Occipital lobe (tissue), 2 donors: Measurements from ENCODE around the gene GATAD2B. TPM values are rescaled to one million over a fixed set of nuclear protein-coding genes. Genes with fewer than 3 reads are reported as not detected.

Experiments used
- DNase-seq: peaks from one replicate; lab custom pipeline; 2025; lab: John Stamatoyannopoulos, UW
- total RNA-seq: library from RNA; depleted of rRNA; stranded (reverse); fragments of >200 nt; gene quantifications from one replicate; pipeline ENCODE4 v1.2.3, GENCODE V29; 2014

The GATAD2B gene
- total RNA-seq, result 18.2 TPM

DNA sequence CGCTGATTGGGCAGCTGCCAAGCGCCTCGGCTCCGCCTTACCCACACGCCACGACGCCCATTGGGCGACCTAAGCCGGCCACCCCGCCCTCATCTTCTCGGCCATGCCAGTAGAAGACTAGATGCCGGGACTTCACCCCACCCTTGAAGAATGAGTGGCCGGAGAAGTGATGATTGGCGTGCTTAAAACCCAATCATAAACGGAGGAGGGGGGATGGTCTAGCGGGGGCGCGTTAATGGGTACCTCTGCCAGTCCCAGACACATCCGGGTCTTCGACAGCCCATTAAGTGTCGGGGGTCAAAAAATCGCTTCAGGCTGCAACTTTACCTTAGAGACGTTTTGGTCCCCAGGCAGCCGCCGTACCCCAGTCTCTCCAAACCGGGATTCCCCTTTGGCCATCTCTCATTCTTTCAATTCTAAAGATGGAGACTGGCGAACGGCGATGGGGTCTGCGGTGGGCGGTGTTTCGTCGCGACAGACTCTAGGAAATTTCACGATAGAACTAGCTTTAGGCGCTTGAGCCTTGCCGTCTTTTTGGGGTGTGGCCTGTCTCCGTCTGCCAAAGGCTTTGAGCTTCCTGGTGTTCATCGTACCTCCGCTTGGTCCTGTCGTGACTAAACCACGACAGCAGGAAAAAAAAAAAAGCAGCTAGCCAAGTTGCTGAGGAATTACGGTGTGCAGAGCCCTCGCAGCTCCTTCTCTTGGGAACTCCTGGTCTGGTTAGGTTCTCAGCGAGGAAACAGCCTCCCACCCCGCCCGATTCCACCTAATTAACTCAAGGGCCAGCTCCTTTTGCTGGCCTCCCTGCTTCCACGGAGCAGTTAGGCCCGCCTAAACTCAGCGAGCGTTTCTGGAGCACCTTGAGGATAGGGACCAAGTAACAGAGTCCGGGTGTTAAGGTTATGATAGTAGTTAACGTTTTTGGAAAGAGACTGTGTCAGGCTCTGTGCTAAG, at the start of gene GATAD2B:
Gene GATAD2B, minus strand, starts transcription at position 1 of the 954 bp plus-strand sequence. CDS start 94,625 bp downstream, outside the sequence.
- DNase-seq, result peak; percentile 98

- no peak for DNase-seq
Observed at GRCh38 chr1:153970346-153970745, 47.6 kb upstream of the GATAD2B start.

DNA sequence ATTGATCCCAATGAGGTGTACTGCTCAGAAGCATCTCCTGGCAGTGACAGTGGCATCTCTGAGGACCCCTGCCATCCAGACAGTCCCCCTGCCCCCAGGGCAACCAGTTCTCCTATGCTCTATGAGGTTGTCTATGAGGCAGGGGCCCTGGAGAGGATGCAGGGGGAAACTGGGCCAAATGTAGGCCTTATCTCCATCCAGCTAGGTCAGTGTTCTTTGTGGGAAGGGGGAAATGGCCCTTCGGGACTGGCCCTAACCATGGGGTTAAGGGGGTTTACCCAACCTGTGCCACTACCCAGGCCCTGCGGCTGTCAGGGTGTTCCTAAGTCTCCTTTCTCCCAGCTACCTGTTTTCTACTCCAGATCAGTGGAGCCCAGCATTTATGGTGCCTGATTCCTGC, 46.2 kb upstream of the GATAD2B start:
- DNase-seq, result no peak

DNA sequence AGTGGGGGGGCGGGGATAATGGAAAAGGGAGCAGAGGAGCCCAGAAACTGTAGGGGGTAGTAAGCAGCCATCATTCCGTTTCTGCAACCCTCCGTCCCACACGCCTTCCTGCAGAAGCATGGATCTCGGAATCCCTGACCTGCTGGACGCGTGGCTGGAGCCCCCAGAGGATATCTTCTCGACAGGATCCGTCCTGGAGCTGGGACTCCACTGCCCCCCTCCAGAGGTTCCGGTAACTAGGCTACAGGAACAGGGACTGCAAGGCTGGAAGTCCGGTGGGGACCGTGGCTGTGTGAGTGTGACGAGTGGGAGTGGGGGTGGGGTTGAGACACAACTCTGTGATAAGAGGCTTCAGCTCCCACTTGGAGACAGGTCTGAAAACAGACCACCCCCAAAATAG, 45.6 kb upstream of the GATAD2B start:
- no peak for DNase-seq

DNA sequence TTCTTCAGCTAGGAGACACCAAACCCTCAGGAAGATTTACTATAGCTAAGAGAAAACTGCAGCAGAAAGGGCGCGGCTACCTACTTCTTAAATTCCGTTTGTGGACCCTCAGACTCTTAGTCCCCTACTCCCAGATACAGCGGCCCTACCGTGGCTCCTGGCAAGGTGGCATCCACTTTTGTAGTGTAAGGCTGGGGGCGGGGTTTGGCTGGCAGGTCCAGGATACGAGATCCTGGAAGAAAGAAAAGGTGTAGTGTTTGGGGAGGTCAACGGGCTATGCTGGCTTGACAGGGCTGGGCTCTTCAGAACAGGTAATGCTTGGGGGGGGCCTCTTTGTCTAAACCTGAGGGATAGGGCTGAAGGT, 45.2 kb upstream of the GATAD2B start:
- DNase-seq, result no peak

DNA sequence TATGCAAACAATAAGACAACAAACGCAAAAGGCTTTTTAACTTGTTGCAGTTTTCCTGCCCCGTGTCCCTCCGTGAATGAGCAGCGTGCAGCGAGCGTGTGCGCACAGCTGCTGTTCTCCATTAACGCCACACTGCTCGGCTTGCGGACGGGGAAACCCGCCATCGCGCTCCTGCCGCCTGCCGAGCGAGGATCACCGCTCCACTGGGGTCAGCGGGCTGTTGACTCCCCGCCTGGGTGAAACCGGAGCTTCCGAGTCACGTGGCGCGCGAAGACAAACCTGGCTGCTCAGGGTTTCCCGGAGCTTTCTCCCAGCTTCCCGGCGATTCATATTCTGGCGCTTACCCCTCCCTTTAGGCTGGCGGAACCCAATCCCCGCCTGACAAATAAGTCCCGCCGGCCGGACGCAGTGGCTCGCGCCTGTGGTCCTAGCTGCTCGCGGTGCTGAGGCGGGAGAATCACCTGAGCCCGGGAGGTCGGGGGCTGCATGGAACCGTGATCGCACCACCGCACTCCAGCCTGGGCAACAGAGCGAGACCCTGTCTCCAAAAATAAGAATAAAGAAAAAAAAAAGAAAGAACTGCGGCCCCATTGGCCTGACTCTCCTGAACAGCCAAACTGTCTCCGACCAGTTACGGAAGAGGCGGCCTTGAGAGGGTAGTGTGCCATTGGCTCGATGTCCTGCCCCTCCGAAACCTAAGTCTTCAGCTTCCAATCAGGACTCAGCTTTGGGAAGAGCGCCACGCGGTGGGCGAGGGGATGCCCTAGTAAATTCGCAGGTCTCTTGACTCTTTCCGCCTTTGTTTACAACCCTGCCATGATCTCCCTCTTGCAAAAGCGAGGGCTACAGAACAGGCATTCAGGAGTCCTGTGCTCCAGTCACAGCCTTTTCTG, 44.6 kb upstream of the GATAD2B start, which contains the start of gene CREB3L4:
Gene CREB3L4, plus strand, starts transcription at position 796 of the 893 bp plus-strand sequence. CDS start 624 bp downstream, outside the sequence.
- DNase-seq, result peak; percentile 89

GRCh38 chr1:153963850-153964331, 41.1 kb upstream of the GATAD2B start:
- no peak for DNase-seq

DNA sequence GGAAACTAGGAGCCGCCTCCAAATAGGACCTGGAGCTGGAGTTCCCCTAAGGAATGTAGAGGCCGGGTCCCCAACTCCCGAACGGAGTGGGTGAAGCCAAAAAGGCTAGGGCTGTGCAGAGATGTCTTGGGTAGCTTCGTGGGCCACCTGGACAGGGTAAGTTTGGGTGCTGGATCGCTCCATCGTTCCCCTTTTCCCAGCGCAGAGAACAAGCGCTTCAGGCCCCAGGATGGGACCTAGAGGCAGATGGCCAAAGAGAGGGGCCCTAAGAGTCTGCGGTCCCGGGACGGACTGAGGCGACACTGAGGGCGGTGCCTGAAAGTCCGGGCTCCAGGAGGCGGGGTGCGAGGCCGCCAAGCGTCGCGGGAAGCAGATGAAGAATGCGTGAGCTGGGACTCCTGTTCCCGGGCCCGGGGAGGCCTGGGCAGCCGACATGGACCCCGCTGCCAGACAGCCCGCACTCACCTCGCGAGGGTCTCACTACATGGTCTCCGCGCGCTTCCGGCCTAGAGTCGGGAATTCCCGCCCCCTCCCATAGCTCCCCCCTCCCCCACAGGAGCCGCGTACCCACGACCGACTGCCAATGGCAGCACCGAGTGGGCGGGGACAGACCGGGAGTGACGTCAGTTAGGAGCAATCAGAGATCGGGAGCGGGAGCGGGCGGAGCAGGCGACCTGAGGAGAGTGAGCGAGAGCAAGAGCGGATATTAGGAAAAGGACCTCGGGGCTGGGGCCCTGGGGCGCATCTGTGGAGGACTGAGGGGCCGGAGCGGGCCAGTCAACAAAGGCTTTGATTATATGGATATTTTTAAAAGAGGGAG, 40.5 kb upstream of the GATAD2B start, which contains the start of gene SLC39A1:
Gene SLC39A1, minus strand, starts transcription at position 508 of the 820 bp plus-strand sequence. CDS start 822 bp downstream, outside the sequence.
- DNase-seq, result peak; percentile 98

GRCh38 chr1:153962088-153963029, 39.6 kb upstream of the GATAD2B start:
- DNase-seq, result no peak

GRCh38 chr1:153961421-153961820, 38.6 kb upstream of the GATAD2B start:
- no peak for DNase-seq

DNA sequence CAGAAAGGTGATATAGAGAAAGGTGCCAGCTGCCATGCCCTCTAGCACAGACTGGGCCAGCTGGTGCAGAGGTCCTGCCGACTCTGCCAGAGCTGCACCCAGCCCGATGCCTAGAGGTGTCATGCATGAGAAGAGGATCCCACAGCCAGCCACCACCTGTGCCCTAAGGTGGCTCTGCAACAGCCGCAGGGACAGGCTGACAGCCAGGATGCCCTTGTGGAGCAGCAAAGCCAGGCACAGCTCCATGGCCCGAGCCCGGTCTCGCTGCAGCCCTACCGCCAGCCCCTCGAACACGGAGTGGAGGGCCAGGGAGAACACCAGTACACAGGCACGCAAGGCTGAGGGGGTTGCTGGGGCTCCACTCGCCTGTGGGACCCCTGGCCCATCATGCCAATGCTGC, 37.4 kb upstream of the GATAD2B start:
- DNase-seq, result no peak

DNA sequence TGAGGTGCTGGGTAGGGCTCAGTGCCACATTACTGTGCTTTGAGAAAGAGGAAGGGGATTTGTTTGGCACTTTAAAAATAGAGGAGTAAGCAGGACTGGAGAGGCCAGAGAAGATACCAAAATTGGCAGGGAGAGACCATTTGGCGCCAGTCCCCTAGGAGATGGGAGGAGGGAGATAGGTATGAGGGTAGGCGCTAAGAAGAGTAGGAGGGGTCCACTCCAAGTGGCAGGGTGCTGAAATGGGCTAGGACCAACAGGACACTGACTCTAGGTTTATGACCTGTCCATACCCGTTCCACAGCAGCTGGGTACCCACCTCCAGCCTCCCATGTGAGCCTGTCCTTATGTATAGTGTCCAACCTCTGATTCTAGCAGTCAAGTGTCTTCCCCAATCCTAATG, 36.7 kb upstream of the GATAD2B start:
- no peak for DNase-seq

DNA sequence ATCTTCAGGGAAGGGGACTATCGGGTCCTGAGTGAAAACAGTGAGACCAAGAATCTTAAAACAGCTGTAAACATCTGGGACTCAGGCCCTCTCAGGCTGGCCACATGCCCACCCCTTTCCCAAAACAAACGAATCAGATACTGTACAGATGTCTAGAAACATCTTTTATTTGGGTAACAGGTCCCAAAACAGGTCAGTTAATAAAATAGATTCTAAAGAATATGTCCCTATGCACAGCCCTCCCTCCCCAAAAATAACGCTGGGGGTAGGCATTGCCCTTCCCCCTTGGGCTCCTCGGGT, 36.1 kb upstream of the GATAD2B start:
- DNase-seq, result no peak

GRCh38 chr1:153958111-153958960, 35.6 kb upstream of the GATAD2B start, which contains the start of gene CRTC2:
Gene CRTC2, minus strand, starts transcription at chr1:153958612. Its CDS starts 115 bp downstream, at chr1:153958497.
- DNase-seq, result peak; percentile 98

DNA sequence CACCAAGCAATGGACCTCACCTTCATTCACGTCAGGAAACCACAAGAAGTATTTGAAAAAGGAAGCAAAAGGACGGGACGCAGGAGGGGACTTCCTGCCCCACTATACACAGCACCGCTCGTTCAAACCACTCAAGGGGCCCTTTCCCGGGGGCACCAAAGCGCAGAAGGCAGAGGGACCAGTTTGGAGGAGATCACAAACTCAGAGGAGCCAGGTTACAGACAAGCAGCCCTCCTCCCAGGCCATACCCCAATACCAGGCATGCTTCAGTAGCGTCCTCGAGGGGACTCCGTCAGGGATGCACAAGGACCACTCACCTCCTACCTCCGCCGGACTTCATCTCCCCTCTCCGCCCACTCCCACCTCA, 35.0 kb upstream of the GATAD2B start:
- DNase-seq, result no peak

DNA sequence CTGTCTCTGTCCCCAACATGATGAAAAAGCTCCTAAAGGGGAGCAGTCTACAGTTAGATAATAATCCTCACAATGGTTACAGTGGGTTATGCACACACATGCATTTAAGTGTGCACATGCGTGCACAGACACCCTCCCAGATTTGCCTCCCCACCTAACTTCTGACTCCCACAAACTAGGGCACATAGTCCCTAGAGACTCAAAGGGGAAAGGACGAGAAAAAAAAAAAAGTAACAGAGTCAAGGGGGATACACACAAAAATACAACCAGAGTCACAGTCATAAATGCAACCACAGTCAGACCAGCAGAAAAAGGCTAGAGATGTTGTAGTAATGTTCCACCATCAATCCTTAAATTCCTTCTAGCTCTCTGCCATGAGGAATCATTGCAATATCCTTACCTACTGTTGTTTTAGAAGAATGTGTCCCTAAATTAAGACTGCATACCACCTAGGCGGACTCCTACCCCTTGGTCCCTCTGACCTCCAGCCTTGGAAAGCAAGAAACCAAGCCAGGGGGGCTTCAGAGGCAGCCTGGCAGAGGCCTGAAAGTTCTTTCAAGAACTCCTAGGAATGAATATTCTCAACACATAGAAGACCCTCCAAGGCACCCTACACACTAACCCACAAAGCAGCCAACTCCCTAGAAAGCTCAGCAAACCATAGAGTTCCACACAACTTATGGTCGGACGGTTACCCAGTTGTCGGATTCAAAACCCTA, 34.4 kb upstream of the GATAD2B start:
- DNase-seq, result no peak

DNA sequence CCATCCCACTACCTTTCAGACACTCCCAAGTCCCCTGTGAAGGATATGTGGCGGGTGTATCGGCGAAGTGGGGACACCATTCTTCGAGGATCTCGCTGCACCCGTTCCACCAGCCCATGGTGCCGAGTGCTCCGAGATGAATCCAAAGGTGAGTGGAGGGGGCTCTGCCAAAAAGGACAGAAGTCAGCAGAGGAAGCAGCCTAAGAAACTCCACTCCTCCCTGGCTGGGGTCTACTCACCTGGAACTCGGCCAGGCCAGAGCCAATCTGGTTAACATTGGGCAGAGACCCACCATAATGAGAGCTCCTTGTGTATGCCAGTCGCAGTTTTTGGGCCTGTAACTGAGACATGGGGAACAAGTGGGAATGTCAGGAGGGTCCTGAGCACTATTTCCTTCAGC, 32.1 kb upstream of the GATAD2B start:
- DNase-seq, result no peak

- DNase-seq, result no peak
Observed at GRCh38 chr1:153953859-153954365, 31.1 kb upstream of the GATAD2B start.
